K562 (cell line): Measurements from ENCODE around the gene ITPR2. TPM values are rescaled to one million over a fixed set of nuclear protein-coding genes. Genes with fewer than 3 reads are reported as not detected.

Experiments
- ATAC-seq: fragments of 200-7000 bp; cut with Tn5 transposase; 3 replicates; pipeline ENCODE4 v1.9.1; 2020; ENCODE audit warnings: moderate library complexity
- BruUV-seq: library from RNA; stranded (reverse); fragments of 400-500 nt; replicated peaks from 2 replicates; lab custom pipeline; 2021; lab: Mats Ljungman, UMichigan
- CTCF ChIA-PET: fragments of 300-600 bp; formaldehyde crosslinking; extraction: SDS; loops from one replicate; lab custom pipeline; 2021; ENCODE audit warnings: low intra/inter-chr PET ratio; lab: Yijun Ruan, JAX
- POLR2A ChIA-PET: fragments of 300-600, 350-650 bp; sonication (Branson Sonifier 250); formaldehyde crosslinking; extraction: SDS; loops from one replicate; lab custom pipeline; 2021; ENCODE audit warnings: antibody characterized with exemption, inconsistent platforms; lab: Yijun Ruan, JAX
- DNase-seq, 4 experiments: peaks; one replicate each; pipeline versions ENCODE4 v3.0.0 to v3.0.0-alpha.2; 2011 to 2018; ENCODE audit warnings: low spot score in 3 of 4, mixed read lengths in 3 of 4; ENCODE audit errors: extremely low read depth in 1 of 4
- FAIRE-seq: peaks from 2 replicates; lab custom pipeline; 2011; peaks lifted over from hg19 to GRCh38; lab: Jason Lieb, UNC
- H2AFZ ChIP-seq: 2 replicates; pipeline ENCODE4 v1.6.0; 2011; ENCODE audit warnings: low read depth, low read length, control low read depth, inconsistent platforms
- H3K27ac ChIP-seq: fragments of 200-600 bp; 3 replicates; pipeline ENCODE4 v1.8.0; 2011; ENCODE audit warnings: low read depth, mild to moderate bottlenecking, control low read depth, inconsistent platforms, low read length, moderate library complexity, mixed read lengths; ENCODE audit errors: extremely low read depth
- H3K27me3 ChIP-seq, 2 experiments: fragments of 300-600 bp in 1 of 2; 2 replicates in 1 of 2; 3 replicates in 1 of 2; pipeline versions ENCODE4 v1.6.0 to v1.8.0; 2011; ENCODE audit warnings: inconsistent platforms in 2 of 2, low read length in 2 of 2, mild to moderate bottlenecking in 1 of 2, mixed read lengths in 1 of 2, moderate library complexity in 1 of 2; ENCODE audit not compliant: control insufficient read depth in 2 of 2, insufficient read depth in 2 of 2
- H3K36me3 ChIP-seq: fragments of 300-600 bp; 3 replicates; pipeline ENCODE4 v1.8.0; 2011; ENCODE audit warnings: mild to moderate bottlenecking, low read length, inconsistent platforms; ENCODE audit not compliant: control insufficient read depth, insufficient read depth
- H3K4me1 ChIP-seq, 2 experiments: fragments of 200-600 bp in 1 of 2; replicated peaks in 1 of 2; 2 replicates in 1 of 2; 3 replicates in 1 of 2; pipeline versions ENCODE4 v1.5.1 to v1.8.0; 2011; ENCODE audit warnings: inconsistent platforms in 2 of 2, low read length in 2 of 2, mild to moderate bottlenecking in 1 of 2, mixed read lengths in 1 of 2, moderate library complexity in 1 of 2; ENCODE audit not compliant: control insufficient read depth in 2 of 2, insufficient read depth in 2 of 2
- H3K4me2 ChIP-seq: 2 replicates; pipeline ENCODE4 v1.6.1; 2011; ENCODE audit warnings: low read length, control low read depth, inconsistent platforms, mixed read lengths; ENCODE audit not compliant: insufficient read depth
- H3K4me3 ChIP-seq: fragments of 200-600 bp; sonication (generic), shearing (Covaris generic); 2 replicates; pipeline ENCODE4 v1.5.1; 2016; ENCODE audit warnings: control low read depth, inconsistent platforms
- H3K79me2 ChIP-seq: fragments of 200-600 bp; 3 replicates; pipeline ENCODE4 v1.8.0; 2011; ENCODE audit warnings: low read length, inconsistent platforms; ENCODE audit not compliant: control insufficient read depth, insufficient read depth
- H3K9ac ChIP-seq, 2 experiments: 2 replicates each; pipeline versions ENCODE4 v1.6.0 to v1.6.1; 2011; ENCODE audit warnings: low read depth in 2 of 2, low read length in 2 of 2, control low read depth in 1 of 2, inconsistent platforms in 1 of 2, mild to moderate bottlenecking in 1 of 2, mixed read lengths in 1 of 2; ENCODE audit not compliant: insufficient read depth in 1 of 2
- H3K9me1 ChIP-seq: one replicate; pipeline ENCODE4 v1.6.0; 2011; ENCODE audit warnings: inconsistent platforms, mild to moderate bottlenecking, low read length, moderate library complexity; ENCODE audit not compliant: control insufficient read depth, insufficient read depth
- H3K9me3 ChIP-seq: replicated peaks from 2 replicates; pipeline ENCODE4 v1.5.1; 2011; ENCODE audit warnings: low read depth, low read length, inconsistent platforms; ENCODE audit not compliant: control insufficient read depth, insufficient read depth
- H4K20me1 ChIP-seq: replicated peaks from 2 replicates; pipeline ENCODE4 v1.6.1; 2011; ENCODE audit warnings: low read length, inconsistent platforms, mixed read lengths; ENCODE audit not compliant: control insufficient read depth, insufficient read depth
- CEBPB ChIP-seq: fragments of 450-650 bp; IDR thresholded peaks from 2 replicates; pipeline ENCODE4 v1.6.1; 2016; ENCODE audit warnings: missing genetic modification characterization, missing compliant biosample characterization
- EP300 ChIP-seq: IDR thresholded peaks from 2 replicates; pipeline ENCODE4 v1.6.1; 2012; ENCODE audit warnings: low read length, improper control_type of control experiment
- FIP1L1 ChIP-seq: fragments of 200-400 bp; formaldehyde crosslinking; IDR thresholded peaks from 2 replicates; pipeline ENCODE4 v1.6.1; 2018; ENCODE audit warnings: mild to moderate bottlenecking, low read depth, low read length; ENCODE audit not compliant: poor library complexity, severe bottlenecking
- FOXM1 ChIP-seq, 2 experiments: fragments of 450-650 bp in 1 of 2; sonication (generic) in 1 of 2; formaldehyde crosslinking in 1 of 2; IDR thresholded peaks; 2 replicates each; pipeline versions ENCODE4 v1.6.1 to v1.9.0; 2017 to 2022; ENCODE audit warnings: low read depth in 2 of 2, mild to moderate bottlenecking in 2 of 2, missing genetic modification reagents in 1 of 2, moderate library complexity in 1 of 2
- FOXO4 ChIP-seq: fragments of 450-650 bp; formaldehyde crosslinking; IDR thresholded peaks from 2 replicates; pipeline ENCODE4 v1.4.0; 2020; ENCODE audit warnings: mild to moderate bottlenecking, moderate library complexity
- IRF9 ChIP-seq: fragments of 450-650 bp; IDR thresholded peaks from 2 replicates; pipeline ENCODE4 v1.6.1; 2016; ENCODE audit warnings: missing biosample characterization, missing genetic modification characterization
- NR2C2 ChIP-seq, 2 experiments: fragments of 200-800 bp in 1 of 2; sonication (Bioruptor generic) in 1 of 2; sonication (generic) in 1 of 2; formaldehyde crosslinking in 1 of 2; IDR thresholded peaks; 2 replicates each; pipeline versions ENCODE4 v1.6.1 to v1.8.0; 2016 to 2022; ENCODE audit warnings: mild to moderate bottlenecking in 1 of 2, missing compliant biosample characterization in 1 of 2, missing genetic modification characterization in 1 of 2, missing genetic modification reagents in 1 of 2
- PHF21A ChIP-seq: fragments of 450-650 bp; IDR thresholded peaks from 2 replicates; pipeline ENCODE4 v1.6.1; 2017; ENCODE audit warnings: low read depth, borderline replicate concordance
- PYGO2 ChIP-seq: fragments of 450-650 bp; IDR thresholded peaks from 2 replicates; pipeline ENCODE4 v1.6.1; 2016; ENCODE audit warnings: mild to moderate bottlenecking, missing genetic modification characterization, moderate library complexity, missing compliant biosample characterization
- THRB ChIP-seq: fragments of 450-650 bp; formaldehyde crosslinking; conservative IDR thresholded peaks from 2 replicates; pipeline ENCODE4 v1.4.0; 2022; ENCODE audit warnings: mild to moderate bottlenecking, missing genetic modification characterization
- ZNF24 ChIP-seq: fragments of 450-650 bp; IDR thresholded peaks from 2 replicates; pipeline ENCODE4 v1.6.1; 2016
- ZNF512 ChIP-seq: IDR thresholded peaks from 2 replicates; pipeline ENCODE4 v1.6.1; 2016; ENCODE audit warnings: missing genetic modification characterization, missing compliant biosample characterization
- ZNF785 ChIP-seq: fragments of 250-450 bp; sonication (Bioruptor Pico); IDR thresholded peaks from 2 replicates; pipeline ENCODE4 v1.4.0; 2020; ENCODE audit warnings: mild to moderate bottlenecking
- WGBS: fragments of 100-300 bp; shearing (Covaris generic); methylation state at CpG from one replicate; pipeline ENCODE4 v1.1.6; 2016; ENCODE audit warnings: low coverage, mixed read lengths; ENCODE audit not compliant: insufficient coverage; ENCODE audit errors: missing lambda C conversion rate; 5-methylcytosine and 5-hydroxymethylcytosine counted together
- in situ Hi-C: fragments of 300-500 bp; cut with MboI; formaldehyde crosslinking; loops from 4 replicates; pipeline ENCODE4 v1.15.0; 2018; ENCODE audit warnings: inconsistent platforms, mixed read lengths
- intact Hi-C: fragments of 100-400 bp; cut with micrococcal nuclease; formaldehyde crosslinking; loops from 2 replicates; pipeline ENCODE4 v1.14.2; 2022
- polyA plus RNA-seq, 8 experiments: library from polyadenylated mRNA; depleted of rRNA in 4 of 8; stranded (reverse) in 5 of 8; unstranded in 3 of 8; fragments of >200 nt; fragmentation: Nextera tagmentation in 2 of 8; fragmentation: Illumina TruSeq in 1 of 8; extraction: Ambion mirVana in 2 of 8; extraction: Trizol in 1 of 8; gene quantifications; 2 replicates each; pipeline versions ENCODE4 v1.2.1 to v1.2.3, GENCODE V29; 2011 to 2014; ENCODE audit warnings: inconsistent platforms in 1 of 8, missing spikeins in 1 of 8
- total RNA-seq, 7 experiments: library from RNA; depleted of rRNA in 6 of 7; stranded (reverse); fragments of >200 nt in 6 of 7; fragmentation: Illumina TruSeq in 2 of 7; extraction: Trizol in 2 of 7; gene quantifications; 2 replicates each; pipeline versions ENCODE4 v1.2.1 to v1.2.3, GENCODE V29; 2011 to 2021; ENCODE audit warnings: low replicate concordance in 1 of 7

The ITPR2 gene
- total and polyA plus RNA-seq, 9 of the 15 experiments (the other 6 are each of a cell fraction or from before 2014, with no cell fraction given): 0.21 to 3.3 (median 0.95) TPM

GRCh38 chr12:26833743-26834490, 923 bp upstream of the ITPR2 start:
- no peak for ATAC-seq
- Histone ChIP-seq H3K36me3 (no peaks in the 10 kb centered on the region), H3K9me1 (no peaks in the 10 kb centered on the region), H3K4me1 (peaks cover 3 to 22% of the 10 kb centered on the region in 2 experiments; a peak in 4 of 5 replicates), H3K4me2 (peak overlapping the region; percentile 69), H3K9me3 (no peaks in the 10 kb centered on the region; the same call in 1 of the 2 replicates), H2AFZ (peak overlapping the region; percentile 76), H4K20me1 (no peaks in the 10 kb centered on the region), H3K79me2 (no peaks in the 10 kb centered on the region), H3K9ac (peak overlapping the region in 1 of 2 experiments; percentile 78; a peak in 2 of 4 replicates), H3K4me3 (peak overlapping the region; percentile 81; the same call in 1 of the 2 replicates), H3K27me3 (peaks cover 0 to 7% of the 10 kb centered on the region in 2 experiments; a peak in 2 of 5 replicates), H3K27ac (no peak overlapping the region)
- no TSS peak for BruUV-seq
- no peak for FAIRE-seq
- intact Hi-C loops (no loop called here), in situ Hi-C loops (no loop called here)
- 35% methylated on average over 24 of the region's 27 CpGs for WGBS
- DNase-seq: peak in 3 of 4 experiments; percentile 19 to 28 (median 21)
- POLR2A ChIA-PET: interaction anchor here (0.6 to 1.7 kb wide), 3 partner anchors 8 to 1543 kb away, joined by 3 to 6 read pairs (median 6); no protein-coding TSS in a partner anchor
- CTCF ChIA-PET: interaction anchor here (0.8 kb wide), 1 partner anchor 51 kb away, joined by 3 read pairs; no protein-coding TSS in a partner anchor
- TF ChIP-seq PYGO2 (tag) (no peak), NR2C2 (CRISPR knock-in tag; IDR thresholded peaks at IDR 0.05) (no peak), NR2C2 (tag; IDR thresholded peaks at IDR 0.05) (0 out of 2 replicates have a peak, but pooled peaks have one; percentile 15), IRF9 (tag) (no peak), ZNF512 (peak; percentile 76), PHF21A (no peak), FOXM1 (IDR thresholded peaks at IDR 0.05; ENCODE audit: low read depth) (peak; percentile 53), FOXM1 (CRISPR knock-in tag; IDR thresholded peaks at IDR 0.05; ENCODE audit: low read depth) (no peak), FOXO4 (no peak), FIP1L1 (no peak), THRB (0 out of 2 replicates have a peak, but pooled peaks have one; percentile 26), ZNF24 (no peak), EP300 (no peak), CEBPB (tag) (0 out of 2 replicates have a peak, but pooled peaks have one; percentile 9), ZNF785 (CRISPR knock-in tag) (no peak)
